Vagina (tissue), 2 donors: ENCODE results near the gene ABLIM2.

Experiments
- CTCF ChIP-seq, 3 experiments: fragments of 450-650 bp in 2 of 3; fragments of 200-600 bp in 1 of 3; sonication (generic) in 1 of 3; IDR thresholded peaks; one replicate each; pipeline ENCODE4 v1.5.1; 2017 to 2019; ENCODE audit warnings: antibody characterized with exemption in 3 of 3, mild to moderate bottlenecking in 2 of 3, moderate library complexity in 2 of 3
- POLR2A ChIP-seq, 2 donors: fragments of 450-650 bp; IDR thresholded peaks; one replicate each; pipeline ENCODE4 v1.6.1; 2017; ENCODE audit warnings: antibody characterized with exemption in 2 of 2, mild to moderate bottlenecking in 2 of 2, moderate library complexity in 2 of 2
- POLR2AphosphoS5 ChIP-seq, 2 donors: sonication (generic); formaldehyde crosslinking; IDR thresholded peaks; one replicate each; pipeline ENCODE4 v1.9.0; 2017; ENCODE audit warnings: antibody characterized with exemption in 2 of 2, mild to moderate bottlenecking in 2 of 2, low read depth in 1 of 2; ENCODE audit not compliant: insufficient read depth in 1 of 2

- no peak for TF ChIP-seq CTCF (IDR thresholded peaks at IDR 0.05)
- no peak for TF ChIP-seq POLR2A (IDR thresholded peaks at IDR 0.05)
- TF ChIP-seq POLR2AphosphoS5 (IDR thresholded peaks at IDR 0.05; ENCODE audit: insufficient read depth in 1 of 2, low read depth in 1 of 2): no peak
These were observed 239.6 kb downstream of the ABLIM2 start for GRCh38 chr4:7918981-7919380.
